ENCODE data around the gene PRAME.
"Not testable (repeated sequence)": the region's sequence is repeated elsewhere in the genome, so short reads cannot be mapped to it uniquely, and the experiment has no call there.

The PRAME gene, protein sequence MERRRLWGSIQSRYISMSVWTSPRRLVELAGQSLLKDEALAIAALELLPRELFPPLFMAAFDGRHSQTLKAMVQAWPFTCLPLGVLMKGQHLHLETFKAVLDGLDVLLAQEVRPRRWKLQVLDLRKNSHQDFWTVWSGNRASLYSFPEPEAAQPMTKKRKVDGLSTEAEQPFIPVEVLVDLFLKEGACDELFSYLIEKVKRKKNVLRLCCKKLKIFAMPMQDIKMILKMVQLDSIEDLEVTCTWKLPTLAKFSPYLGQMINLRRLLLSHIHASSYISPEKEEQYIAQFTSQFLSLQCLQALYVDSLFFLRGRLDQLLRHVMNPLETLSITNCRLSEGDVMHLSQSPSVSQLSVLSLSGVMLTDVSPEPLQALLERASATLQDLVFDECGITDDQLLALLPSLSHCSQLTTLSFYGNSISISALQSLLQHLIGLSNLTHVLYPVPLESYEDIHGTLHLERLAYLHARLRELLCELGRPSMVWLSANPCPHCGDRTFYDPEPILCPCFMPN

GRCh38 chr22:22558972-22559603 is at the start of gene PRAME:
Gene PRAME (minus strand): TSS chr22:22559265. CDS start chr22:22556832, 2,433 bp downstream.
- peak; percentile 93 for DNase-seq (ENCODE audit: low spot score)

GRCh38 chr22:22608022-22608421 is 49.0 kb upstream of the PRAME start:
- not testable (repeated sequence) for DNase-seq (ENCODE audit: low spot score)

DNA sequence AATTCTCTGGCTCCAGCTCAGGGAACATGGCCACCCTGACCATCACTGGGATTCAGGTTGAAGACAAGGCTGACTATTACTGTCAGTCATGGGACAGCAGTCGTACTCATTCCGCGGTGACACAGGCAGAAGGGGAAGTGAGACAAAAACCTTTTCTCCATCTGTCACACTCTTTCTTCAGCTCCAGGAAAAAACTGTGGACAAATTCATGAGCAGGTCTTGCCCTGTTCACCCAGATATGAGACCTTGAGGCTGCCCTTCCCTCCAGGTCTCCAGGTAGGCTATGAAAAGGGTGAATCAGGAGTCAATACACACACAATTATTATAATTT is 46.0 kb upstream of the PRAME start:
- DNase-seq (ENCODE audit: low spot score), result no peak

DNA sequence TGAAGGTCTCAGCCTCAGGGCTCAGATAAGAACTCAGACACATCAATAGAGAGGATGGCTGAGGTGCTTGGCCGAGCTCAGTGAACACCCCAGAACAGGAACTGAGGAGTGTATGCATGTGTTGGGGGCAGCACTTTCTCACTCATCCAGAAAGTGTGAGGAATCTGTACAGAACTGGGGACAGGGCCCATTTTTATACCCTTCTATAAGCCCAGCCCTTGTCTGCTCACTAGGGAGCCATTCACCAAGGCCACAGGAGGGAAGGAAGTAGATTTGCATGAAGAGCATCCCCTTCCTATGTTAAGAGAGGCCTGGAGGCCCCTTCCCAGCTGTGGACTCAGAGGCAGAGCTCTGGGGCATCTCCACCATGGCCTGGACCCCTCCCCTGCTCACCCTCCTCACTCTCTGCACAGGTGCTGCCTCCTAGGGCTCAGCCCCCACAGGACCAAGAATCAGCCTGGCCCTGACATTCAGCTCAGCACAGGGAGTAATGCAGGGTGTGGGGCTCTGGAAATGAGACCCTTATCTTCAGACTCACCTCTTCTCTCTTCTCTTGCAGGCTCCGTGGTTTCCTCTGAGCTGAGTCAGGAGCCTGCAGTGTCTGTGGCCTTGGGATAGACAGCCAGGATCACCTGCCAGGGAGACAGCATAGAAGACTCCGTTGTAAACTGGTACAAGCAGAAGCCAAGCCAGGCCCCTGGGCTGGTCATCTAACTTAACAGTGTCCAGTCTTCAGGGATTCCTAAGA is 45.4 kb upstream of the PRAME start:
- no peak for DNase-seq (ENCODE audit: low spot score)

- DNase-seq (ENCODE audit: low spot score), result no peak
These were observed 44.4 kb upstream of the PRAME start for GRCh38 chr22:22603470-22603947.

DNA sequence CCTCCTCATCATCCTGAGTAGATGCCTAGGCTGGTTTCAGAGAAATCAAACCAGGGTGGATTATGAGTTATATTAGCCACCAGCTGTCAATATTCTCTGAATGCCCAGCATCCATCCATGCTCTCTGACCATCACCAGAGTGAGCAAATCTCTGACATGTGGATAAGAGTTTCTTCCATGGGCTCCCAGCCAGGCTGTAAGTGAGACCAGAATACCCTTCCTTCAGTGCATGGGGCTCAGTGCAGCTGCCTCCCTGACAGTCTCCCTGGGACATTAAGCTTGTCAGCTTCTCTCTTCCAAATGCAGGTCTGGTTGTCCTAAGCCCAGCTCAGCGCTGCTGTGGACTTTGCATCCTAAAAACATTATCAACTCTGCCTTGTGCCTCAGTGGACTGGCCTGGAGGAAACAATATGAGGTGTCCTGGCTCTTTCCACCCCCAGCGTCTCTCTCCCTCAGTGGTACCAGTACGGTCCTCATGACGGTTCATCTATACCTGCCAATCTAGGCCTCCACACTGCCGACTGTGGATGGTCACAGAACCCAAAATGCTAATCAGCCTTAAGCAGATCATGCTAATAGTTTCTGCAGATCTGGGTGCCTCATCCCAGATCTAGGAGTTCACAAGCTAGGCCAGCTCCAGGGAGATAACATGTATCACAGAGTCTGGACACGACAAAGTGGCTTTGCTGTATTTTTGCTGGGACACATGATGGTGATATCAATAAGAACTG is 41.6 kb upstream of the PRAME start:
- DNase-seq (ENCODE audit: low spot score), result no peak

DNA sequence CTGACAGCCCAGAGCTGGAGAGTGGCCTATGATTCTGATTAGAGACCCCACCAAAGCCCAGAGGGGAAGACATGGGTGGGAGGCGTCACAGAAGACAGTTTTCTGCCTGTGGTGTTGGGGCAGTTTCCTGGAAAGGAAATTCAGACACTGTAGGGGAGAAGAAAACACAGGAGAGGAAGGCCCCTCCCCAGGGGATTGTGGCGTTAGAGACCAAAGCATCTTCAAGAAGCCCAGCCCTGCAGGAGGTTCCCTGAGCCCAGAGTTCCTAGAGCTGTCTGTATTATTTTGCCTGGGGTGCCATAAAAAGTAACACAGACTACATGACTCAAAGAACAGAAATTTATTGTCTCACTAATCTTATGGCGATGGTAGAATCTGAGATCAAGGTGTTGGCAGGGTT is 40.2 kb upstream of the PRAME start:
- DNase-seq (ENCODE audit: low spot score), result no peak

- DNase-seq (ENCODE audit: low spot score), result no peak
These were observed 39.1 kb upstream of the PRAME start for GRCh38 chr22:22598144-22598543.

- DNase-seq (ENCODE audit: low spot score), result no peak
These were observed 36.2 kb upstream of the PRAME start for GRCh38 chr22:22595001-22595835.

GRCh38 chr22:22593964-22594656 is 35.0 kb upstream of the PRAME start:
- DNase-seq (ENCODE audit: low spot score), result peak; percentile 45

DNA sequence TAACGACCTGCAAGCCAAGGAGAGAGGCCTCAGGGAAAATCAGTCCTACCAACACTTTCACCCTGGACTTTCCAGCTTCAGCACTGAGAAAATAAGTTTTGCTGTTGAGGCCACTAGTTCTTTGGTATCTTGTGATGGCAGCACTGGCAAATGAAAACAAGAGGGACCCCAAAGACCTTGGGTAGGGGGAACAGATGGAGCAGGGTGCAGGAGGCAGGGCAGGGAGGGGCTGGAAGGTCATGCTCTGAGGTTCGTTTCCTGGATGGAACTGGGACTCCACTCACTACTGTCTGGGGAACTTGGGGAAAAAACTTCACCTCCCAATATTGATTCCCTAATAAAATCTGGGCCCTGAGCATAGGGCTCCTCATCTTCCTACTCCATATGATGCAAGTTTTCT is 34.2 kb upstream of the PRAME start:
- no peak for DNase-seq (ENCODE audit: low spot score)

GRCh38 chr22:22591348-22592299 is 32.6 kb upstream of the PRAME start:
- no peak for DNase-seq (ENCODE audit: low spot score)

GRCh38 chr22:22590136-22590891 is 31.2 kb upstream of the PRAME start:
- DNase-seq (ENCODE audit: low spot score), result no peak

- DNase-seq (ENCODE audit: low spot score), result no peak
These were observed 29.6 kb upstream of the PRAME start for GRCh38 chr22:22588485-22589164.

DNA sequence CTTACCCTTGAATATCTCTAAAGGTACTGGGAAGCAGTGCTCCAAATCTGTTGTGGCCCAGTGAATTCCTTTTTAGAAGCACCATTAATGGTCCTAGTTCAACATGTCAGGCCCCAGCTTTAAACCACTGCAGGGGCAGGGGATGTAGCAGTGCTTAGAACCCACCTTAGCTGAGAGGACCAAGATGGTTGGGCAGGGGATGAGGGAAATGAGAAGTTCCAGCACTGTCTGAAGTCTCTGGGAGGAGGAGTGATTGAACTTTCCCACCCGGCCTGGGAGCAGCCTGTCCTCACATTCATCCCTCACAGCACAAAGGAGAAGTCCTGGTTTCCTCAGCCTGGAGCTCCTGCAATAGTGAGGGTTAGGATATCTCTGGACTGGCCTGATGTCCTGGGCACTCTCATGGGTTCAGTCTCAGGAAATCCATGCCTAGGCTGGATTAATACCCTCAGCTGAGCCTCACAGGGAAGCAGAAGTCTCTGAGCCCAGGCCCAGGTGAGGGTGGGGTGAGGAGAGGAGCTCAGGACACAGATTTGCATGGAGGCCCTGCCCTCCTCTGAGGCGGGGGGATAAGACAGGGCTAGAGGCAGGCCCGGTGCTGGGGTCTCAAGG is 28.6 kb upstream of the PRAME start:
- DNase-seq (ENCODE audit: low spot score), result no peak

DNA sequence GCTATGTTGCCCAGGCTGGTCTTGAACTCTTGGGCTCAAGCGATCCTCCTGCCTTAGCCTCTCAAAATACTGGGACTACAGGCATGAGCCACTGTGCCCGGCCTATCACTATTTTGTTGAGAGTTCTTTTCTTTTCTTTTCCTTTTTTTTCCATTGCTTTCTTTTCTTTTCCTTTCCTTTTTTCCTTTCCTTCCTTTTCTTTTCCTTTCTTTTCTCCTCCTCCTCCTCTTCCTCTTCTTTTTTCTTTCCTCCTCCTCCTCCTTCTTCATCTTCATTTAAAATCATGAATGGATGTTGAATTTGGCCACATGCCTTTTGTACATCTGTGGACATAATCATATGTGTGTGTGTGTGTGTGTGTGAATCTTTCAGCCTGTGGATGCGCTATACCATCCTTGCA is 25.7 kb upstream of the PRAME start:
- no peak for DNase-seq (ENCODE audit: low spot score)

DNA sequence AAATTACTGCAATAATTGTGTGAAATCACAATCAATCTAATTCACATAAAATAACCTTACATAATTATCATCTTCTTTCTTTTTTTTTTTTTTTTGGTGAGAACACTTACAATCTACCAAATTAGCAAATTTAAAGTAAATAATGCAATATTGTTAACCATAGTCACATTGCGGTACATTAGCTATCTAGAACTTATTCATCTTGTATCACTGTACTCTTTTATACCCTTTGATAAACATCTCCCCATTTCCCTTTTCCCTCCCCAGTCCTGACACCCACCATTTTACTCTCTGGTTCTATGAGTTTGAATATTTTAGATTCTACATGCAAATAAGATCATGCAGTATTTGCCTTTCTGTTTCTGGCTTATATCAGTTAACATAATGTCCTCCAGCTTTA is 24.0 kb upstream of the PRAME start:
- no peak for DNase-seq (ENCODE audit: low spot score)

GRCh38 chr22:22581524-22581923 is 22.5 kb upstream of the PRAME start:
- DNase-seq (ENCODE audit: low spot score), result not testable (repeated sequence)
